Kidney epithelial cell (primary cell): ENCODE measurements around the gene KIF1B. TPM values are rescaled to one million over a fixed set of nuclear protein-coding genes. Genes with fewer than 3 reads are reported as not detected.
"Not testable (repeated sequence)": the region's sequence is repeated elsewhere in the genome, so short reads cannot be mapped to it uniquely, and the experiment has no call there.

Experiments used
- DNase-seq: peaks from one replicate; pipeline ENCODE4 v3.0.0-alpha.2; 2010; ENCODE audit warnings: low read depth
- H3K27me3 ChIP-seq: 2 replicates; pipeline ENCODE4 v1.6.0; 2011; ENCODE audit warnings: low read length; ENCODE audit not compliant: control insufficient read depth, insufficient read depth
- H3K36me3 ChIP-seq: 2 replicates; pipeline ENCODE4 v1.5.1; 2011; ENCODE audit warnings: low read length; ENCODE audit not compliant: control insufficient read depth, insufficient read depth
- H3K4me3 ChIP-seq: 2 replicates; pipeline ENCODE4 v1.5.1; 2011; ENCODE audit warnings: low read depth, mild to moderate bottlenecking, control low read depth, low read length
- total RNA-seq: library from RNA; depleted of rRNA; stranded (reverse); fragments of >200 nt; gene quantifications from 2 replicates; pipeline ENCODE4 v1.2.3, GENCODE V29; 2015
- TF ChIP-seq, protein P1 (sequence below): IDR thresholded peaks from 2 replicates; pipeline ENCODE4 v1.5.1; 2011; ENCODE audit warnings: mild to moderate bottlenecking, moderate library complexity, low read length, control low read depth, inconsistent platforms; ENCODE audit not compliant: insufficient read depth, poor library complexity, severe bottlenecking

Gene KIF1B
- total RNA-seq, 1 donor from 2014 or later = 33.9 TPM

DNA sequence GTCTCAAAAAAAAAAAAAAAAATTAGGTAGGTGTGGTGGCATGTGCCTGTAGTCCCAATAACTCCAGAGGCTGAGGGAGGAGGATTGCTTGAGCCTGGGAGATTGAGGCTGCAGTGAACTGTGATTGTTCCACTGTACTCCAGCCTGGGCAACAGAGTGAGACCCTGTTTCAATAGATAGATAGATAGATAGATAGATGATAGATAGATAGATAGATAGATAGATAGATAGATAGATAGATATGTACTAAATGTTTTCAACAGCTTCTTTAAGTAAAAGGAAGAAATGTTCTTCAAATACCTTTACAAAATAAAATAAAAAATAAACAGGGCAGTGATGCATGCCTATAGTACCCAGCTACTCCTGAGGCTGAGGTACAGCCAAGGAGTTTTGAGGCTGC lies 9.8 kb downstream of the KIF1B start:
- DNase-seq = no peak
- no peak overlapping the region for H3K4me3 ChIP-seq
- TF ChIP-seq, protein P1, sequence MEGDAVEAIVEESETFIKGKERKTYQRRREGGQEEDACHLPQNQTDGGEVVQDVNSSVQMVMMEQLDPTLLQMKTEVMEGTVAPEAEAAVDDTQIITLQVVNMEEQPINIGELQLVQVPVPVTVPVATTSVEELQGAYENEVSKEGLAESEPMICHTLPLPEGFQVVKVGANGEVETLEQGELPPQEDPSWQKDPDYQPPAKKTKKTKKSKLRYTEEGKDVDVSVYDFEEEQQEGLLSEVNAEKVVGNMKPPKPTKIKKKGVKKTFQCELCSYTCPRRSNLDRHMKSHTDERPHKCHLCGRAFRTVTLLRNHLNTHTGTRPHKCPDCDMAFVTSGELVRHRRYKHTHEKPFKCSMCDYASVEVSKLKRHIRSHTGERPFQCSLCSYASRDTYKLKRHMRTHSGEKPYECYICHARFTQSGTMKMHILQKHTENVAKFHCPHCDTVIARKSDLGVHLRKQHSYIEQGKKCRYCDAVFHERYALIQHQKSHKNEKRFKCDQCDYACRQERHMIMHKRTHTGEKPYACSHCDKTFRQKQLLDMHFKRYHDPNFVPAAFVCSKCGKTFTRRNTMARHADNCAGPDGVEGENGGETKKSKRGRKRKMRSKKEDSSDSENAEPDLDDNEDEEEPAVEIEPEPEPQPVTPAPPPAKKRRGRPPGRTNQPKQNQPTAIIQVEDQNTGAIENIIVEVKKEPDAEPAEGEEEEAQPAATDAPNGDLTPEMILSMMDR = no peak
- H3K36me3 ChIP-seq = no peaks in the 10 kb centered on the region
- H3K27me3 ChIP-seq = no peaks in the 10 kb centered on the region

- not testable (repeated sequence) for H3K36me3 ChIP-seq, DNase-seq, H3K27me3 ChIP-seq, H3K4me3 ChIP-seq
Observed at GRCh38 chr1:10220657-10221056, 10.3 kb downstream of the KIF1B start.

- no peaks in the 10 kb centered on the region for H3K36me3 ChIP-seq
- no peaks in the 10 kb centered on the region for H3K27me3 ChIP-seq
- TF ChIP-seq, protein P1 = no peak
- no peak overlapping the region for H3K4me3 ChIP-seq
- peak; percentile 61 for DNase-seq
Observed at GRCh38 chr1:10225573-10225972, 15.2 kb downstream of the KIF1B start.

GRCh38 chr1:10228528-10228927 lies 18.2 kb downstream of the KIF1B start:
- no peak for DNase-seq
- Histone ChIP-seq H3K4me3 (no peak overlapping the region), H3K27me3 (no peaks in the 10 kb centered on the region), H3K36me3 (no peaks in the 10 kb centered on the region)
- TF ChIP-seq, protein P1 = no peak

DNA sequence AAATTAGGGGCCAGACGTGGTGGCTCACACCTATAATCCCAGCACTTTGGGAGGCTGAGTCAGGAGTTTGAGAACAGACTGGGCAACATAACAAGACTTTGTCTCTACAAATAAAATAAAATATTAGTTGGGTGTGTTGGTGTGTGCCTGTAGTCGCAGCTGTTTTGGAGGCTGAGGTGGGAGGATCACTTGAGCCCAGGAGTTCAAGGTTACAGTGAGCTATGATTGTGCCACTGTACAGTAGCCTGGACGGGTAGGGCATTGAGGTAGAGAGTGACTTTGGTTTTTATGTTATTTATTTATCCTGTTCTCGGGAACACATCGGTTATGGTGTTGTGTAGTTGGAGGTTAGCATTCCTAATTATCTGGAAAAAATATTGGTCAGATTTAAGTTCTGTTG lies 19.5 kb downstream of the KIF1B start:
- H3K27me3 ChIP-seq = no peaks in the 10 kb centered on the region
- H3K36me3 ChIP-seq = no peaks in the 10 kb centered on the region
- TF ChIP-seq, protein P1 = no peak
- no peak overlapping the region for H3K4me3 ChIP-seq
- DNase-seq = no peak

DNA sequence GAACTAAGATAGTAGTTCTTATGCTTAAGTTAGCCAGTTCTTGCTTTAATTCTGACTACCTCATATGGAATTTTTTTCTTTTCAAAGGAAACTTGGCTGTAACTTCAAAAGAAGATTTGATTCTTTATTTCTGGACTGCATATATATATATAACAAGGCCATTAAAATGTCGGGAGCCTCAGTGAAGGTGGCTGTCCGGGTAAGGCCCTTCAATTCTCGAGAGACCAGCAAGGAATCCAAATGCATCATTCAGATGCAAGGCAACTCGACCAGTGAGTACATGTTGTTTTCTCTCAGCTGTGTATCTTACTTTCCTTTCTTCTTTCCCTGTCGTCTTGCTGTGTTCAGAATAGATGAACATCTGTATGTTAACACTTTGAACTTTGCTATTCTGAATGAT lies 21.8 kb downstream of the KIF1B start:
- H3K4me3 ChIP-seq = no peak overlapping the region
- DNase-seq = no peak
- TF ChIP-seq, protein P1 = no peak
- no peaks in the 10 kb centered on the region for H3K36me3 ChIP-seq
- no peaks in the 10 kb centered on the region for H3K27me3 ChIP-seq
